HG03103 (cell line): ENCODE measurements around the gene GIMAP8.
"Not testable (repeated sequence)": the region's sequence is repeated elsewhere in the genome, so short reads cannot be mapped to it uniquely, and the experiment has no call there.

ENCODE experiments used
- ATAC-seq: cut with Tn5 transposase; IDR thresholded peaks from one replicate; pipeline ENCODE4 v1.9.1; 2021; ENCODE audit warnings: low read depth; ENCODE audit not compliant: unreplicated experiment

GIMAP8 gene

GRCh38 chr7:150461520-150461919 is 11.1 kb downstream of the GIMAP8 start:
- no peak for ATAC-seq

DNA sequence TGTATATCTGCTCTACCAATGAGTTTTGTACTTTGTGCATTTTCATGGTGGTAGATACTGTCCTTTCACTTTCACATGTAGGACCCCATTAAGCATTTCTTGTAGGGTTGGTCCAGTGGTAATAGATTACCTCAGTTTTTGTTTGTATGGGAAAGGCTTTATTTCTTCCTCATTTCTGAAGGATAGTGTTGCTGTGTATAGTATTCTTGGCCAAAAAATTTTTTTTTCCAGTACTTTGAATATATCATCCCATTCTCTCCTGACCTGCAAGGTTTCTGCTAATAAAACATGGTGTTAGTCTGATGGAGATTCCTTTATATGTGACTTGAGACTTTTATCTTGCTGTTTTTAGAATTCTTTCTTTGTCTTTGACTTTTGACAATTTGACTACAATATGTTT is 12.0 kb downstream of the GIMAP8 start:
- ATAC-seq, result no peak

DNA sequence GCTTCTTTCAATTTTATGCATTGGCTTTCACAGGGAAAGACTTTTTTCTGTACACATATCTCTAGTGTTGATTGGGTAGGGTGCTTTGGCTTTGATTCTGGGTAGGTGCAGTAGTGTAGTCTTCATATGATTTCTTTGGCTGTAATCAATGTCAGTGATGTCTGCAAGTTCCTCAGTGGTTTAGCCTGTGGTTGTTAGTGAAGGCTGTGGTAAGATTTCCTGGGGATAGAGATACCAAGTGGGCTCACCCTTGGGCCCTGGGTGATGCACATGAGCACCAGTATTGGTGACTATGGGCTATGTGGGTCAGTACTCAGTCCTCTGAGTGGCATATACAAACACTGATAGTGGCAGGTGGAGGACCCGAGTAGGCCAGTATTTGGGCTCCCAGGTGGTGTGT is 13.0 kb downstream of the GIMAP8 start:
- no peak for ATAC-seq

- no peak for ATAC-seq
Measured at GRCh38 chr7:150464962-150465361, 14.5 kb downstream of the GIMAP8 start.

- no peak for ATAC-seq
Measured at GRCh38 chr7:150465414-150465813, 15.0 kb downstream of the GIMAP8 start.

DNA sequence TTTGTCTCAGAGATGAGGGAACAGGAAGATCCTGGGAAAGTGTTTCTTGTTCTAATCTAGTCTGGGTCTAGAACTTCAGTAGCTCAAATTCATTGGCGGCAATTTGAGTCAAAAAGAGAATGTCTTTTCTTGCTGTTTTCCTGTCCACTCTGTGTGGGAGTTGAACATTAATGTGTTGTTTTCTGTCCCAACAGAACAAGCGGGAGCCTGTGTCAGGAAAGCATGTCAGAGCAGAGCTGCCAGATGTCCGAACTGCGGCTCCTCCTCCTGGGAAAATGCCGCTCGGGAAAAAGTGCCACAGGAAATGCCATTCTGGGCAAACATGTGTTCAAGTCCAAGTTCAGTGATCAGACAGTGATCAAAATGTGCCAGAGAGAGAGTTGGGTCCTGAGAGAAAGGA is 16.0 kb downstream of the GIMAP8 start:
- ATAC-seq, result no peak

DNA sequence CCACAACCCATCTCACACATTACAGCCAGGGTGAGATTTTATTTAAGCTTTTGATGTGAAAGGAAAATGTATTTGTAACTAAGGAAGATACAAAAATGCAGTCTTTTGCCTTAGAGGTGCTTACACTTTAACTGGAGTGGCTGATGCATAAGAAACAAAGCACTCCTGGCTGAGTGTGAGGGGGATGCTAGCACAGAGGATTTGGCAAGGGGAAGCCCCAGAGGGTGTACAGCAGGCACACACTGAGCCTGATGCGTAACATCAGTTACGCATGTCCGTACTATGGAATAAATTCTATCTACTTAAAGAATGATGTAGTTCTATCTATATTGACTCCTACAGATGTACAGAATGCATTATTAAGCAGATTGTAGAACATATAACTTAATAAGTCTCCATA is 17.8 kb downstream of the GIMAP8 start:
- ATAC-seq, result no peak

DNA sequence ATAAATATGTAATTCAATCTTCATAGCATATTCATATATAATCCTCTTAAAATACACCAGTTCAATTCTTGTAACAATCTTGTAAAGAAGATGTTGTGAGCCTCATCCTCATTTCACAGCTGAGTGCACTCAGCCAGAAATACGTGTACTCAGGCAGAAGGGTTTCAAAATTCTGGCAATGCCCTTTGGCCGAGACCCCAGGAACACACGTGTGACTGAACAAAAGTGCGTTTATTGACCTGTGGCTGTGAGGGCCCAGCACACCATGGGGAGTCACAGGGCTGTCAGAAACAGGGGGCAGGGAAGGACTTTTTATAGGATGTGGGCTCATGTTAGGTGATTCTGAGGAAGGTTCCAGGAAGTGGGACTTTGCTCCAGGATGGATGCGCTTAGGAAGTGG is 21.5 kb downstream of the GIMAP8 start:
- no peak for ATAC-seq

DNA sequence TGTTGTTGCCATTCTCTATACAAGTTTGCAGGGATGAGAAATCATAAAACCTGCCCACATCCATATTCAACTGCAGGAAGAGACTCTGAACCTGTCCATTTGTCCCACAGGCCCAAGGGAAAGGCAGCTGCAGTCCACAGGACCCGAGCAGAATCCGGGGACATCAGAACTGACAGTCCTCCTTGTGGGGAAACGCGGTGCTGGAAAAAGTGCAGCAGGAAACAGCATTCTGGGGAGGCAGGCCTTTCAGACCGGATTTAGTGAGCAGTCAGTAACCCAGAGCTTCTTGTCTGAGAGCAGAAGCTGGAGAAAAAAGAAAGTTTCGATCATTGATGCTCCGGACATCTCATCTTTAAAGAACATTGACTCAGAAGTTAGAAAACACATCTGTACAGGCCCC is 23.5 kb downstream of the GIMAP8 start:
- no peak for ATAC-seq

DNA sequence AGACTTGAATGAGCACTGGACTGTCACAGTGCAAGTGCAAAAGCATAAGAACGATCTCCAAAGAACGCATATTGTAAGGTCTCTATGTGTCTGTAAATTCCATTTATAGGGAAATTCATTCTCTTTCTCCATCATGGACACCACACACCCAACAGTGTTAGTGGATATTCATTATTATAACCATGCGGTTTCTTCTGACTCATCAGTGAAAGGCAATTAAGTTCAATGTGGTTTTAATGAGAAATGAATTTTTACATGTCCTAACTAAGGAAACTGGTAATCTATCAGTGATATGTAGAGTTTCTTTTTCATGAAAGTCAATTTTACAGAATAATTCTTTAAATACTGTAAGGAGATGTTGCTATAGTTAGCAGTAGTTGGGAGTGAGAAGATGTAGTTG is 25.9 kb downstream of the GIMAP8 start:
- ATAC-seq, result no peak

DNA sequence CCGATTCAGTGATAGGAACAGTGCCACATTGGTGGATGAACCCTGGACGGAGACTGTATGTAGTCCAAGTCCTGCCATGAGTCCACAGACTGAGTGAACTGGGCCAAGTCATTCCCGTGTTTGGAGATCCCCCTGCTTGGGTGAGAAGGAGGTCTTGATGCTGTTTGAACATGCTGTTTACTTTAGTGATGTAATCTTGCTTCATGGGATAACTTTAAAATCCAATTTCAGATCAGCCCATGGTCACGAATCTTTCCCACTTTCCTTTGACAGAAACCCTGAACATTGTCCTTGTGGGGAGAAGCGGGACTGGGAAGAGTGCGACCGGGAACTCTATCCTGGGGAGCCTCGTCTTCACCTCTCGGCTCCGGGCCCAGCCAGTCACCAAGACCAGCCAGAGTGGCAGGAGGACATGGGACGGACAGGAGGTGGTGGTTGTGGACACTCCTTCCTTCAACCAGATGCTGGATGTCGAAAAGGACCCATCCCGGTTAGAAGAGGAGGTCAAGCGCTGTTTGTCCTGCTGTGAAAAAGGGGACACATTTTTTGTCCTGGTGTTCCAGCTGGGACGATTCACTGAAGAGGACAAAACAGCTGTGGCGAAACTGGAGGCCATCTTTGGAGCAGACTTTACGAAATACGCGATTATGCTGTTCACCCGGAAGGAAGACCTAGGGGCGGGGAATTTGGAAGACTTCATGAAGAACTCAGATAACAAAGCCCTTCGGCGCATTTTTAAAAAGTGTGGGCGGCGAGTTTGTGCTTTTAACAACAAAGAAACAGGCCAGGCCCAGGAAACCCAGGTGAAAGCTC is 26.6 kb downstream of the GIMAP8 start:
- no peak for ATAC-seq

DNA sequence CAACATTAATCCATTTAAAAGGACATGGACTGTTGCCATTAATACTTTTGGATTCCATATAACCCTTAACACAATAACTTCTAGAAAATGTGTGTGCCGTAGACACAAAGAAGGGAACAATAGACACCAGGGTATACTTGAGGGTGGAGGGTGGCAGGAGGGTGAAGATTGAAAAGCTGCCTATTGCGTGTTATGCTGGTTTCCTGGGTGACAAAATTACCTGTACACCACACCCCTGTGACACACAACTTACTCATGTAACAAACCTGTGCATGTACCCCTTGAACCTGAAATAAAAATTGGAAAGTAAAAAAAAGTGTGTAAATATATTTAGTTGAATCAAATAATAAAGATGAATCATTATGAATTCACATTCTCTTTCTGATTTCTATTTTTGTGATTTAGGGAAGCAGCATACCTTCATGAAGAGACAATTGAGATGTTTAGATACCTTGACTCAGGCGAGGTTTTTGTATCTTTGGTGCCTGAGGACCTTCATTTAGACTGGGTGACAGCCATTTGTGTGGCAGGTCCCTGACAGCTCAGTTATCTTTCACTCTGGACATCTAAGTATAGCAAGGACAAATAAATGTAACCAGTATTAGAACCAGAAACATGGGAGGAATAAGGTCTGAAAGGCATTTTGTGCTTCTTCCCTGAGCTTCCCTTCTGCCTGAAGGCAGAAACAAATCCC is 28.7 kb downstream of the GIMAP8 start:
- no peak for ATAC-seq

GRCh38 chr7:150481186-150481920 is 30.9 kb downstream of the GIMAP8 start:
- ATAC-seq, result no peak

DNA sequence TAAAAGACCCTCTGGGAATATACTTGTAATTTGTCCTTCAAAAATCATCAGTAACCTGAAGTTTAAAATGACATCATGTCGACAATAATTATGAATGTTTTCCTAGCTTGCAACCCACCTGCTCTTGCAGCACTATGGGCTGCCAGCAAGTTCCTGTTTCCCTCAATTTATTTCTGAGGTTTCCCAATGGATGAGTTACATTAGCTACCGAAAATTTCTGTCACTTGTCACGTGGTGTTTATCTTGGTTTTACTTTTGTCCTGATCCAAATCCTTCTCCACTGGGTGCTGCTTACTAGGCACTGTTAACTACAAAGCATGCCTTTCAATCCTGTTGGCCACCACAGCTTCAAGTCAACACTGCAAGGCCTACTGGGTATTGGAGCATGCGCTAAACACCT is 31.5 kb downstream of the GIMAP8 start:
- ATAC-seq, result no peak

DNA sequence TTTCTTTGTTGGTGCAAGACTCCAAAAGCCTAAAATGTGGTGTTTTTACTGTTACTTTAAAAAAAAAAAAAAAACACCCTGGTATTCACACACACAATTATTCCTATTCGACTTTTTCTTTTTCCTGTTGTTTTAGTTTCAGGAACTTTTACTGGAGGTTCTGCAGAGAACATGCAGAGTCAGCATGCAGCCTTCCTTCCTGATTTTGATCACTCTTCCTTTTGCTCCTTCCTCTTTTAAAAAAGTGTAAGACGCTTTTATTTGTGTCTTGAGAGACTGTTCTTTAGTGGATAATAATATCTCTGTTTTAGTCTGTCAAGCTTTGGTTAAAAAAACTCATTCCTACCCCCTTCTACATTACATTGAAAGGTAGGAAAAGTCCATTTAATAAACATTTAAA is 33.1 kb downstream of the GIMAP8 start:
- ATAC-seq, result not testable (repeated sequence)

DNA sequence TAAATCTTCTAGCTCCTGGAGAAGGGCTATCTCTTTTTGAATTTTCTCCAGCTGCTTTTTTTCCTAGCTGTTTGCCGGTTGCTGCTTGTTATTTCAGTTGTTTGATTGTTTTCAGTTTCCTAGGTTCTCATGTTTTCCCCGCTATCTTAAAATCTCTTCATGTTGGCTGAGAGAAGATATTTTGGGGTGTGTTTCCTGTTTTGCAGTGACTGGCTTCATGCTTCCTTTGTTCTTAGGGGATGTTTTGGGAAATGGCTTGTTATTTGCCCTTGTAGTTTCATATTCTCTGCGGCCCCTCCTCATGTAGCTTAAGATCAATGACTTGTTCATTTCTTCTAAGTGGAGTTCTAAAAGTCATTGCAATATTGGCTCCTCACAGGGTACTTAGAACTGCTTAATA is 33.6 kb downstream of the GIMAP8 start:
- not testable (repeated sequence) for ATAC-seq

DNA sequence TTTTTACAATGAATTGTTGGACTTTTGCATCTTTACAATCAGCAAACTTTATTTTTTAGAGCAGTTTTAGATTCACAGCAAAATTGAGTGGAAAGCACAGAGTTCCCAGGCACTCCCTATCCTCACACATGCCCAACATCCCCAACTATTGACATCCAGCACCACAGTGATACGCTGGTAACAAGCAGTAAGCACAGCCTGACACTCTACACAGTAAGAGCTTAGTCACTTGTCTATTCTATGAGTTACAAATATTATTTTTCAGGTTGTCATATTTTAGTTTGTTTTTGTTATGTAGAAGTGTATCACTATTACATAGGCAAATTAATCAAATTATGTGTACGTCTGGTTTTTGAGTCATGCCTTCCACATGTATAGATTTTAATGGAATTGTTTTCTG is 37.2 kb downstream of the GIMAP8 start:
- no peak for ATAC-seq

DNA sequence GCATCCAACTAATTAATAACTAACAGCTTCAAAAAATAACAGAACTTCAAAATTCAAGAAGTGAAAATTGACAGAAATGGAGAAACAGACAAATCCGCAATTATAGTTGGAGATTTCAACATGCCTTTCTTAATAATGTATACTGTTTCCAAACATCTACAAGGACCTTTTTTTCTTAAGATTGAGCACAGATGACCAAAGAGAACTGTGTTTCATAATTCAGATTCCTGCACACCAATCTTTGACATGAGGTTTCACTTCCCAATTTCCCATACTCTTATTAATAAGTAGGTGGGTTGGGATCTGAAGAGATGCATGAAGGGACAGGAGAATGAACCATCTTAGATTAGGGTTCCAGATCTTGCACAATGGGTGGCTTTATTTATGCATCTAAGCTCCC is 39.4 kb downstream of the GIMAP8 start:
- no peak for ATAC-seq

GRCh38 chr7:150493442-150493841 is 43.0 kb downstream of the GIMAP8 start:
- ATAC-seq, result not testable (repeated sequence)

DNA sequence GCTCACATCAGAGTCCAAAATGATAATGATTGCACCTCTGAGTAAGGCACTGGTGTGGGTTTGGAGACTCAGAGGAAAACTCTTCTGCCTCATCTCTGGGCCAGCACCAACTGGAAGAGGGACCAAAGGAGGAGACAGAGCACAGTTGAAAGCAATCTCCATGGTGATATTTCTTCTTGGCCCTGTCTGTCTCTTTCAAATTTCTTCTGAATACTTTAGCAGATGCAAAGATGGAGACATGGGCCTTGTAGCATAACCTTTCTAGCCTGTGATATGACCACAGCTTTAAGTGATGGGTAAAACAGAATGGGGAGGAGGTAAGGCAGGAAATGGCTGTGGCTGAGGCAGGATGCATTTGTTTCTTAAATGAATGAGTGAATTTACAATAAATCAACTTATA is 52.1 kb downstream of the GIMAP8 start:
- no peak for ATAC-seq

- ATAC-seq, result no peak
Measured at GRCh38 chr7:150503155-150503554, 52.7 kb downstream of the GIMAP8 start.

DNA sequence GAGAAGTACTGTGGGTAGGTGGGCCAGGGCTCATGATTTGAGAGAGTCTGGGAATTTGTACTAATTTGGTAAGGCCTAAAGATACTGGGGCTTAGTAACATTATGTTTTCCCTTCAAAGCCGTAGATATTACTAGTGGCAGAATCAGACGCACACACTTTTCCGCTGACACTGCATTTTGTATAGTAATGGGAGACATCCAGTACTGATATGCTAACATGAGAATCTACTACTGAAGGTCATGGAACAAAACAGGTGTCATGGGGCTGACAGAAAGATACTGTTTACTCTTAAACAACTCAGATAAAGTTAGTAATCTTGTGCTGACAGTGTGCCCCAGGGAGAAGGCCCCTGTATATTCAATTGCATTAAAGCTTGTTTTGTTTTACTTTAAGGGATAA is 53.2 kb downstream of the GIMAP8 start:
- no peak for ATAC-seq
